Esophagus muscularis mucosa (tissue), 3 donors: Measurements from ENCODE around the gene APOO.

Source experiments
- EP300 ChIP-seq: sonication (generic); formaldehyde crosslinking; IDR thresholded peaks from one replicate; pipeline ENCODE4 v1.6.1; 2017; ENCODE audit warnings: antibody characterized with exemption
- POLR2A ChIP-seq: fragments of 450-650 bp; IDR thresholded peaks from one replicate; pipeline ENCODE4 v1.6.1; 2017; ENCODE audit warnings: antibody characterized with exemption, moderate library complexity, mild to moderate bottlenecking, low read depth
- POLR2AphosphoS5 ChIP-seq, 2 donors: sonication (generic); formaldehyde crosslinking; IDR thresholded peaks; one replicate each; pipeline ENCODE4 v1.6.1; 2017; ENCODE audit warnings: antibody characterized with exemption in 2 of 2

- TF ChIP-seq EP300 (no peak), POLR2A (no peak), POLR2AphosphoS5 (IDR thresholded peaks at IDR 0.05) (no peak)
These were observed 49.8 kb downstream of the APOO start for GRCh38 chrX:23857935-23858334.
